Measurements from ENCODE around the gene GADL1. TPM values are rescaled to one million over a fixed set of nuclear protein-coding genes. Genes with fewer than 3 reads are reported as not detected.

GADL1 gene
- polyA plus RNA-seq, 4 donors = 0.09 TPM; not detected in 3

DNA sequence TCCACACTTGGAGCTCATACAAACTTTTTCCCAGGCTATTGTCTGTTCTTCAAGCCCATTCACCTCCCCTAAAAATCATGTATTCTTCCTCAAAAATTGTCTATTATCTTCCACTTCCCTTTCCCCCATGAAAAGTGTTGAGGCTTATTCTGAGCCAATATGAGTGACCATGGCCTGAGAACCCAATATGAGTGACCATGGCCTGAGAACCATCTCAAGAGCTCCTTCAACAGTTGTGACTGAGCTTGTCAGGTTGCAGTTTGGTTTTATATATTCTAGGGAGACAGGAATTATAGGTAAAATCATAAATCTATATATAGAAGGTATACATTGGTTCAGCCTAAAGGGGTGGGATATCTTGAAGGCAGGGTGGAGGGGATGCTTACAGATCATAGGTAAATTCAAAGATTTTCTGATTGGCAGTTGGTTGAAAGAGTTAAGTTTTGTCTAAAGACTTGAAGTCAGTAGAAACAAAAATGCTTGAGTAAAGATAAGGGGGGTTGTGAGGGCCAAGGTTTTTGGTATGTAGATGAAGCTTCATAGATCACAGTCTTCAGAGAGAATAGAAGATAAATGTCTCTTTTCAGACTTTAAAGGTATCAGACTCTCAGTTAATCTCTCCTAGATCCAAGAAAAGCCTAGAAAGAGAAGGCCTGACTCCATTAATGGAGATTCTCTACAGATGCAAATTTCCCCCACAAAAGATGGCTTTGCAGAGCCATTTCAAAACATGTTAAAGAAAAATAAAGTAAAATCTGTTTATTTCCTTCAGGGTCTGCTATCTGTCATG, 192.2 kb downstream of the GADL1 start:
- Histone ChIP-seq H3K36me3 (ENCODE audit: control insufficient read depth in 3 of 3, insufficient read depth in 2 of 3, low read depth in 1 of 3, low read length in 3 of 3) (peaks cover 0 to 3% (median 0%) of the 10 kb centered on the region in 3 donors), H3K4me1 (ENCODE audit: control insufficient read depth in 3 of 3, insufficient read depth in 2 of 3, low read depth in 1 of 3, low read length in 2 of 3) (no peaks in the 10 kb centered on the region), H3K4me3 (ENCODE audit: low read depth in 1 of 3, low read length in 3 of 3) (no peak overlapping the region), H3K27ac (ENCODE audit: low read depth in 1 of 3, low read length in 2 of 3) (no peak overlapping the region), H3K27me3 (ENCODE audit: control insufficient read depth in 3 of 3, insufficient read depth in 3 of 3, low read length in 3 of 3) (no peaks in the 10 kb centered on the region), H3K9me3 (ENCODE audit: control insufficient read depth in 2 of 2, insufficient read depth in 1 of 2, low read depth in 1 of 2, low read length in 1 of 2) (peaks cover 0 to 8% of the 10 kb centered on the region in 2 donors)
- no peak for DNase-seq
- no peak for FAIRE-seq

DNA sequence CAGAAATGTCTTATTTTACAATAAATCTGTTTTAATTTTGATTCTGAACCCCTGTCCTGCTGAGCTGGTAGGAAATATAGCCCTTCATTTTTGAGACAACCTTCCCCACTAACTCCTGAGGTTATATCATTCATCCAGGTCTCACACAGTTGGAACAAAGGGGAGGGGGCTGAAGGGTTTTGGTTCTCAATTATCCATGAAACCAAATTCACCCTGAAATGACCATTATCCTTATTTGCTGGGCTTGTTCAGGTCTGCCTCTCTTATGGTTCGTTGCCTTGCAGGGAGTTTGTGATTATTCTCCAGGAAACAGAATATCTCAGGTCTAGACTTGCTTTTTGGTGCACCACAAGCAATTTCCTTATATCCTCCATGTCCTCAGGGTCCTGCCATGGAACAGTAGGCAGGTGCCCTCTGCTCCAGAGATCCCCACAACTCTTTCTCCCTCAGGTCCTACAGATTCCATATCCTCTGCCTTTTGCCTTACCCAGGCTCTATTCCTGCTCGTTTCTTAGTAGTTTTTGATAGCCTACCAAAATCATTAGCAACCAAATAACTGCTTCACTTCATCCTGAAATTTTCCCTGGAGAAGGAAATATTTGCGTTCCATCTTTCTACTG, 193.6 kb downstream of the GADL1 start:
- Histone ChIP-seq H3K4me1 (ENCODE audit: control insufficient read depth in 3 of 3, insufficient read depth in 2 of 3, low read depth in 1 of 3, low read length in 2 of 3) (no peaks in the 10 kb centered on the region), H3K9me3 (ENCODE audit: control insufficient read depth in 2 of 2, insufficient read depth in 1 of 2, low read depth in 1 of 2, low read length in 1 of 2) (peaks cover 0 to 8% of the 10 kb centered on the region in 2 donors), H3K27ac (ENCODE audit: low read depth in 1 of 3, low read length in 2 of 3) (no peak overlapping the region), H3K4me3 (ENCODE audit: low read depth in 1 of 3, low read length in 3 of 3) (no peak overlapping the region), H3K36me3 (ENCODE audit: control insufficient read depth in 3 of 3, insufficient read depth in 2 of 3, low read depth in 1 of 3, low read length in 3 of 3) (peaks cover 0 to 4% (median 3%) of the 10 kb centered on the region in 3 donors), H3K27me3 (ENCODE audit: control insufficient read depth in 3 of 3, insufficient read depth in 3 of 3, low read length in 3 of 3) (no peaks in the 10 kb centered on the region)
- no peak for FAIRE-seq
- WGBS, 3 donors = 87 to 94% (median 91%) methylated on average over 3 of the region's 3 CpGs
- no peak for DNase-seq

DNA sequence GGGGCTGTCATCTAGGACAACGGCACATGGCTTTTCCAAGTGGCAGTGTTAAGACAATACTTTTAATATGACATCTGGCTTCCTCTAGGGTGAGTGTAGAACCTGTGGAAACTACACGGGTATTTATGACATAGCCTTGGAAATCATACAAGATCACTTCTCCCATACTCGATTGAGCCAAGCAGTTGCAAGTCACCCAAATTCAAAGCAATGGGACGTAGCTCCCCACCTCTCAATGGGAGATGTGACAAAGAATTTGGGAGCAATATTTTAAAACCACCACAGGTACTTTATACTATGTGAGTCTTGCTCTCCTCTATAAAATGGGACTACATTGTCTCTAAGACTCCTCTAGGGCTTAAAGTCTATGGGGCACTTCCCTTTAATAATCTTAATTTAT, 194.5 kb downstream of the GADL1 start:
- FAIRE-seq = no peak
- WGBS, 3 donors = 94 to 98% (median 96%) methylated on average over 4 of the region's 4 CpGs
- Histone ChIP-seq H3K9me3 (ENCODE audit: control insufficient read depth in 2 of 2, insufficient read depth in 1 of 2, low read depth in 1 of 2, low read length in 1 of 2) (peaks cover 0 to 8% of the 10 kb centered on the region in 2 donors), H3K27ac (ENCODE audit: low read depth in 1 of 3, low read length in 2 of 3) (no peak overlapping the region), H3K27me3 (ENCODE audit: control insufficient read depth in 3 of 3, insufficient read depth in 3 of 3, low read length in 3 of 3) (no peaks in the 10 kb centered on the region), H3K36me3 (ENCODE audit: control insufficient read depth in 3 of 3, insufficient read depth in 2 of 3, low read depth in 1 of 3, low read length in 3 of 3) (peaks cover 0 to 9% (median 5%) of the 10 kb centered on the region in 3 donors), H3K4me1 (ENCODE audit: control insufficient read depth in 3 of 3, insufficient read depth in 2 of 3, low read depth in 1 of 3, low read length in 2 of 3) (no peaks in the 10 kb centered on the region), H3K4me3 (ENCODE audit: low read depth in 1 of 3, low read length in 3 of 3) (no peak overlapping the region)
- no peak for DNase-seq

DNA sequence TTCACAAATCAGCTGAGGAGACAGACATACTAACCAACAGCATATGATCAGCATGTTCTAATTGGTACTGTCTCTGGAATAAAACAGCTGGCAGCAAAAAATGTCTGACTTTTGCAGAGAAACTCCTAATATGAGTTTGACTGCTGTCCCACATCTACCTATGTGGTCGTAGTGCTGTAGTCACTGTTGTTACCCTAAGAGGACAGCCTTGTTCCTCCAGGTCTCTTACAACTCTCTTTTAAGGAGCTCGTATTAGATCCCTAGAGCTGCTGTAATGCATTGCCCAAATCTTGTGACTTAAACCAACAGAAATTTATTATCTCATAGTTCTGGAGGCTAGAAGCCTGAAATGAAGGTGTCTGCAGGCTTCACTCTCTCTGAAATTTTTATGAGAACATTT, 195.9 kb downstream of the GADL1 start:
- Histone ChIP-seq H3K9me3 (ENCODE audit: control insufficient read depth in 2 of 2, insufficient read depth in 1 of 2, low read depth in 1 of 2, low read length in 1 of 2) (peaks cover 0 to 8% of the 10 kb centered on the region in 2 donors), H3K27me3 (ENCODE audit: control insufficient read depth in 3 of 3, insufficient read depth in 3 of 3, low read length in 3 of 3) (no peaks in the 10 kb centered on the region), H3K27ac (ENCODE audit: low read depth in 1 of 3, low read length in 2 of 3) (no peak overlapping the region), H3K36me3 (ENCODE audit: control insufficient read depth in 3 of 3, insufficient read depth in 2 of 3, low read depth in 1 of 3, low read length in 3 of 3) (peaks cover 4 to 15% (median 5%) of the 10 kb centered on the region in 3 donors), H3K4me3 (ENCODE audit: low read depth in 1 of 3, low read length in 3 of 3) (no peak overlapping the region), H3K4me1 (ENCODE audit: control insufficient read depth in 3 of 3, insufficient read depth in 2 of 3, low read depth in 1 of 3, low read length in 2 of 3) (no peaks in the 10 kb centered on the region)
- FAIRE-seq (no peak), DNase-seq (no peak)
- WGBS, 3 donors = 25 to 74% (median 72%) methylated on average over 2 of the region's 2 CpGs

DNA sequence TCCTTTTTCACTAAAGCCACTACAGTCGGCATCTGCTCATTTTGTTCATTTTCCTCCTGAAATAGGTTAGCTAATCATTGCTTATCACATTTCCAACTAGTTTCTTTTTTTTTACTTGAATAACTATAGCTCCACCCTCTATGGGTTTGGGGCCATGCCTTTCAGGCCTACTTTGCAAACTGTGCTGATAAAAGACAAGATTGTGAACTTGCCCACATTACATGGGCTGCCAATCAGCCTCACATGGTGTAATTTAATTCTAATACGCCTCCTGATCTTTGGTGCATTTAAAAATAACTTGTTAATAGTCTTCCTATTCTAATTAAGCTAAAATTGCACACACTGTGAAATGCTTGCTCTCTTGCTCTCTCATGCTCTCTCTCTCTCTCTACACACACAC, 197.6 kb downstream of the GADL1 start:
- no peaks in the 10 kb centered on the region for H3K27me3 ChIP-seq (ENCODE audit: control insufficient read depth in 3 of 3, insufficient read depth in 3 of 3, low read length in 3 of 3)
- no peak for FAIRE-seq
- 76 to 85% (median 81%) methylated on average over 2 of the region's 2 CpGs for WGBS, 3 donors

DNA sequence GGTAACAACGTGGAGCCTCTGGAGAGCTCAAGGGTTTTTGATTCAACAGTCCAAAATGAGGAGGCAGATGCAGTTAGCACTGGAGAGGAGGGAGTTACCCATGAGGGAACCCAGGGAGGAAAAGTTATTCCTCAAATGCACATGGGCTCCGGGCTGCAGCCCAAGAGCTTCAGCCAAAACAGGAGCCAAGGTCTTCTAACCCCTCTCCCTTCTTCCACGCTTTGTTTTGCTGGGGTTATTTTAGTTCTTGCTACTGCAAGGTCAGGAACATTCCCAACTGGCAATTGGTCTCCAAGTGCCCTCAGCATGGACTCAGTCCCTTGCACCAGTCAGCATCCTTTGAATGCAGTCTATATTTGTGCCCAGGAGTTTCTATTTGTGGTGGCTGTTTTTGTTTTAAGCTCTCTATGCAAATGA, 198.1 kb downstream of the GADL1 start:
- Histone ChIP-seq H3K9me3 (ENCODE audit: control insufficient read depth in 2 of 2, insufficient read depth in 1 of 2, low read depth in 1 of 2, low read length in 1 of 2) (no peaks in the 10 kb centered on the region), H3K27ac (ENCODE audit: low read depth in 1 of 3, low read length in 2 of 3) (no peak overlapping the region), H3K36me3 (ENCODE audit: control insufficient read depth in 3 of 3, insufficient read depth in 2 of 3, low read depth in 1 of 3, low read length in 3 of 3) (peaks cover 4 to 16% (median 9%) of the 10 kb centered on the region in 3 donors), H3K27me3 (ENCODE audit: control insufficient read depth in 3 of 3, insufficient read depth in 3 of 3, low read length in 3 of 3) (no peaks in the 10 kb centered on the region), H3K4me1 (ENCODE audit: control insufficient read depth in 3 of 3, insufficient read depth in 2 of 3, low read depth in 1 of 3, low read length in 2 of 3) (peaks cover 0 to 4% (median 0%) of the 10 kb centered on the region in 3 donors), H3K4me3 (ENCODE audit: low read depth in 1 of 3, low read length in 3 of 3) (no peak overlapping the region)
- 45 to 81% (median 70%) methylated on average over 3 of the region's 3 CpGs for WGBS, 3 donors
- FAIRE-seq (no peak), DNase-seq (no peak)

More for the DNA sequence above, 197.6 kb downstream of the GADL1 start:
- no peak for DNase-seq
- Histone ChIP-seq H3K4me1 (ENCODE audit: control insufficient read depth in 3 of 3, insufficient read depth in 2 of 3, low read depth in 1 of 3, low read length in 2 of 3) (peaks cover 0 to 4% (median 0%) of the 10 kb centered on the region in 3 donors), H3K4me3 (ENCODE audit: low read depth in 1 of 3, low read length in 3 of 3) (no peak overlapping the region), H3K36me3 (ENCODE audit: control insufficient read depth in 3 of 3, insufficient read depth in 2 of 3, low read depth in 1 of 3, low read length in 3 of 3) (peaks cover 4 to 15% (median 9%) of the 10 kb centered on the region in 3 donors), H3K27ac (ENCODE audit: low read depth in 1 of 3, low read length in 2 of 3) (no peak overlapping the region), H3K9me3 (ENCODE audit: control insufficient read depth in 2 of 2, insufficient read depth in 1 of 2, low read depth in 1 of 2, low read length in 1 of 2) (no peaks in the 10 kb centered on the region)

DNA sequence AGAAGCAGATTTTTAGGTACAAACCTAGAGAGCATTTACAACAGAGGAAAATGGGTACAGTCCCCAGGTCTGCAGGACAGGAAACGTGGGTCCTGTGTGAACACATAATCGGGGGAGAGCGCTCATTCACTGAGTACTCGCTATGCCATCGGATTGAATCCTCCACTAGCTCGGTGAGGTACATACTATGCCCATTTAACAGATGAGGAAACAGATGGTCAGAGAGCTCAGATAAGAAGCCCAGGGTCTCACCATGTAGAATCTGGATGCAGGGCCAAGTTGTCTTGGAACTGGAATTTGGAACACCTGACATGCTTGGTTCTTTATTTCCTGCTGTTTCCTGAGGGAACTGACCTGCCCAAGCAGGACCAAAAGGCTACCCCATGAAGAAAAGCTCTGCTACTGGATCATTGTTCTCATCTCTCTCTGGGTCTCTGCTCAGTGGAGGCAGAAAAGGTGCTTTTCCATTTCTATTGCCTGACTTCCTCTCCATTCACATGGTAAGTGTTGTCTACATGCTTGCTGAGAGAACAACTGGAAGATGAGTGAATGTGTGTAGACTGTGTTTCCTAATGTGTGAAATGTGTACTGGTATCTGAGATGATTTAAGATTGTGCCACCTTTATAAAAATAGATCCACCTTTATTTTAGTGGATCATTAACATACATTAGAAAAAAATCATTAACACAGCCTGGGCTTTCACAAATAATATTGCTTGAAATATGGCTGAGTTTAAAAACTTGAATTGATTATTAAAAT, 199.0 kb downstream of the GADL1 start:
- no peak overlapping the region for H3K4me3 ChIP-seq (ENCODE audit: low read depth in 1 of 3, low read length in 3 of 3)
- FAIRE-seq (no peak), DNase-seq (no peak)
- peaks cover 0 to 4% (median 0%) of the 10 kb centered on the region in 3 donors for H3K4me1 ChIP-seq (ENCODE audit: control insufficient read depth in 3 of 3, insufficient read depth in 2 of 3, low read depth in 1 of 3, low read length in 2 of 3)
- peaks cover 4 to 21% (median 9%) of the 10 kb centered on the region in 3 donors for H3K36me3 ChIP-seq (ENCODE audit: control insufficient read depth in 3 of 3, insufficient read depth in 2 of 3, low read depth in 1 of 3, low read length in 3 of 3)
- no peaks in the 10 kb centered on the region for H3K9me3 ChIP-seq (ENCODE audit: control insufficient read depth in 2 of 2, insufficient read depth in 1 of 2, low read depth in 1 of 2, low read length in 1 of 2)
- no peaks in the 10 kb centered on the region for H3K27me3 ChIP-seq (ENCODE audit: control insufficient read depth in 3 of 3, insufficient read depth in 3 of 3, low read length in 3 of 3)
- 91 to 92% (median 91%) methylated on average over 6 of the region's 6 CpGs for WGBS, 3 donors
- H3K27ac ChIP-seq (ENCODE audit: low read depth in 1 of 3, low read length in 2 of 3) = no peak overlapping the region

DNA sequence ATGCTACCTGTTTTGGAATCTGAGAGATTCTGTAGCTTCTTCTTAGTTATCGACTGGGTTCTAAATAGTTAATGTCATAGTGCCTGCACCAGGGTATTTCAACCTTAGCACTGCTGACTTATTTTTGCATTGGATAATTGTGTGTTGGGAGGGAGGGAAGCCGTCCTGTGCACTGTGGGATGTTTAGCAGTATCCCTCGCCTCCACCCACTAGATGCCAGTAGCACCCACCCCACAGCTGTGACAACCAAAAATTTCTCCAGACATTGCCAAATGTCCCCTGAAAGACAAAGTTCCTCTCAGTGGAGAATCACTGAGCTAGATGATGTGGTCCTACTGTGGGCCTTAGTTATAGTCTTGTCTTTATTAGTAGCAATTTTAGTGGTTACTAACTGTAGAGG, 199.8 kb downstream of the GADL1 start:
- Histone ChIP-seq H3K27ac (ENCODE audit: low read depth in 1 of 3, low read length in 2 of 3) (no peak overlapping the region), H3K36me3 (ENCODE audit: control insufficient read depth in 3 of 3, insufficient read depth in 2 of 3, low read depth in 1 of 3, low read length in 3 of 3) (peaks cover 4 to 24% (median 9%) of the 10 kb centered on the region in 3 donors), H3K4me1 (ENCODE audit: control insufficient read depth in 3 of 3, insufficient read depth in 2 of 3, low read depth in 1 of 3, low read length in 2 of 3) (peaks cover 0 to 9% (median 0%) of the 10 kb centered on the region in 3 donors), H3K9me3 (ENCODE audit: control insufficient read depth in 2 of 2, insufficient read depth in 1 of 2, low read depth in 1 of 2, low read length in 1 of 2) (no peaks in the 10 kb centered on the region), H3K4me3 (ENCODE audit: low read depth in 1 of 3, low read length in 3 of 3) (no peak overlapping the region), H3K27me3 (ENCODE audit: control insufficient read depth in 3 of 3, insufficient read depth in 3 of 3, low read length in 3 of 3) (no peaks in the 10 kb centered on the region)
- 94 to 95% (median 94%) methylated on average over 3 of the region's 3 CpGs for WGBS, 3 donors
- DNase-seq = no peak
- FAIRE-seq = no peak
